Astrocyte (in vitro differentiated cells and primary cell): ENCODE data around the gene SEC31B.

Experiments used
- CTCF ChIP-seq: IDR thresholded peaks from 2 replicates; pipeline ENCODE4 v1.5.1; 2011; ENCODE audit warnings: low read depth, mild to moderate bottlenecking, inconsistent platforms, low read length, moderate library complexity; ENCODE audit not compliant: insufficient read depth
- EZH2 ChIP-seq: IDR thresholded peaks from 2 replicates; pipeline ENCODE4 v1.6.1; 2012; ENCODE audit warnings: mild to moderate bottlenecking, low read length, inconsistent platforms; ENCODE audit not compliant: insufficient read depth

GRCh38 chr10:100462709-100463108, 57.0 kb downstream of the SEC31B start, which contains the start of gene WNT8B:
- TF ChIP-seq CTCF (no peak), EZH2 (no peak)
